Measurements from ENCODE around the gene MOCS1.

The MOCS1 gene

GRCh38 chr6:39945626-39946025 is 11.4 kb upstream of the MOCS1 start:
- H3K27ac ChIP-seq (ENCODE audit: low read depth, low read length): no peak overlapping the region
- WGBS (ENCODE audit: extremely low coverage, insufficient coverage, insufficient read length): no CpG with 5 or more reads among the region's 1 CpG
- H3K4me3 ChIP-seq (ENCODE audit: low read depth, low read length): no peak overlapping the region
- no peak overlapping the region for H3K4me2 ChIP-seq (ENCODE audit: low read length)
- no peak overlapping the region for H3K18ac ChIP-seq (ENCODE audit: low read length)
- no peak overlapping the region for H2BK12ac ChIP-seq (ENCODE audit: low read length)
- no peak overlapping the region for H2AFZ ChIP-seq (ENCODE audit: insufficient read depth, low read length, poor library complexity)
- H3K36me3 ChIP-seq (ENCODE audit: control insufficient read depth in 1 of 2, insufficient read depth in 2 of 2, low read length in 2 of 2): no peaks in the 10 kb centered on the region
- no peak overlapping the region for H4K12ac ChIP-seq (ENCODE audit: low read depth, low read length)
- H3K14ac ChIP-seq (ENCODE audit: low read length): no peak overlapping the region
- H2AK5ac ChIP-seq (ENCODE audit: low read length): no peak overlapping the region
- H3K27me3 ChIP-seq (ENCODE audit: insufficient read depth, low read length): no peaks in the 10 kb centered on the region
- no peak overlapping the region for H4K8ac ChIP-seq (ENCODE audit: low read depth, low read length)
- H4K91ac ChIP-seq (ENCODE audit: low read depth, low read length): no peak overlapping the region
- DNase-seq: no peak
- H2BK120ac ChIP-seq (ENCODE audit: insufficient read depth, low read length, poor library complexity): no peak overlapping the region
- H2BK5ac ChIP-seq (ENCODE audit: low read depth, low read length, poor library complexity): no peak overlapping the region
- H3K4ac ChIP-seq (ENCODE audit: low read depth, low read length): no peak overlapping the region
- H3K79me1 ChIP-seq (ENCODE audit: low read length): no peaks in the 10 kb centered on the region
- H3K9me3 ChIP-seq (ENCODE audit: insufficient read depth, low read depth, low read length): no peaks in the 10 kb centered on the region
- H3K4me1 ChIP-seq (ENCODE audit: control insufficient read depth in 1 of 2, insufficient read depth in 2 of 2, low read length in 2 of 2): peaks cover 2 to 6% of the 10 kb centered on the region in 2 experiments
- H3K23ac ChIP-seq (ENCODE audit: low read length): no peak overlapping the region
- no peak overlapping the region for H3K9ac ChIP-seq (ENCODE audit: low read length)
- no peaks in the 10 kb centered on the region for H3K79me2 ChIP-seq (ENCODE audit: control insufficient read depth, insufficient read depth, low read length, poor library complexity)

- H4K8ac ChIP-seq (ENCODE audit: low read depth, low read length): no peak overlapping the region
- no peaks in the 10 kb centered on the region for H3K27me3 ChIP-seq (ENCODE audit: insufficient read depth, low read length)
- H3K14ac ChIP-seq (ENCODE audit: low read length): no peak overlapping the region
- no peaks in the 10 kb centered on the region for H3K36me3 ChIP-seq (ENCODE audit: control insufficient read depth in 1 of 2, insufficient read depth in 2 of 2, low read length in 2 of 2)
- no peak overlapping the region for H2AK5ac ChIP-seq (ENCODE audit: low read length)
- no peak overlapping the region for H4K91ac ChIP-seq (ENCODE audit: low read depth, low read length)
- H2AFZ ChIP-seq (ENCODE audit: insufficient read depth, low read length, poor library complexity): no peak overlapping the region
- no CpG with 5 or more reads among the region's 7 CpGs for WGBS (ENCODE audit: extremely low coverage, insufficient coverage, insufficient read length)
- H2BK12ac ChIP-seq (ENCODE audit: low read length): no peak overlapping the region
- H3K23ac ChIP-seq (ENCODE audit: low read length): no peak overlapping the region
- no peaks in the 10 kb centered on the region for H3K79me1 ChIP-seq (ENCODE audit: low read length)
- H3K79me2 ChIP-seq (ENCODE audit: control insufficient read depth, insufficient read depth, low read length, poor library complexity): no peaks in the 10 kb centered on the region
- H3K4me2 ChIP-seq (ENCODE audit: low read length): no peak overlapping the region
- H3K4me3 ChIP-seq (ENCODE audit: low read depth, low read length): no peak overlapping the region
- no peaks in the 10 kb centered on the region for H3K9me3 ChIP-seq (ENCODE audit: insufficient read depth, low read depth, low read length)
- H2BK120ac ChIP-seq (ENCODE audit: insufficient read depth, low read length, poor library complexity): no peak overlapping the region
- no peak overlapping the region for H2BK5ac ChIP-seq (ENCODE audit: low read depth, low read length, poor library complexity)
- H3K18ac ChIP-seq (ENCODE audit: low read length): no peak overlapping the region
- H3K4me1 ChIP-seq (ENCODE audit: control insufficient read depth in 1 of 2, insufficient read depth in 2 of 2, low read length in 2 of 2): peaks cover 0 to 4% of the 10 kb centered on the region in 2 experiments
- no peak overlapping the region for H3K9ac ChIP-seq (ENCODE audit: low read length)
- H3K4ac ChIP-seq (ENCODE audit: low read depth, low read length): no peak overlapping the region
- no peak for DNase-seq
- H3K27ac ChIP-seq (ENCODE audit: low read depth, low read length): no peak overlapping the region
- no peak overlapping the region for H4K12ac ChIP-seq (ENCODE audit: low read depth, low read length)
These were observed 8.8 kb upstream of the MOCS1 start for GRCh38 chr6:39942903-39943580.

GRCh38 chr6:39941820-39942219 is 7.6 kb upstream of the MOCS1 start:
- Histone ChIP-seq H3K4me3 (ENCODE audit: low read depth, low read length) (no peak overlapping the region), H3K9ac (ENCODE audit: low read length) (no peak overlapping the region), H3K4me2 (ENCODE audit: low read length) (no peak overlapping the region), H3K27me3 (ENCODE audit: insufficient read depth, low read length) (no peaks in the 10 kb centered on the region), H3K18ac (ENCODE audit: low read length) (no peak overlapping the region), H3K14ac (ENCODE audit: low read length) (no peak overlapping the region), H3K9me3 (ENCODE audit: insufficient read depth, low read depth, low read length) (no peaks in the 10 kb centered on the region), H3K27ac (ENCODE audit: low read depth, low read length) (no peak overlapping the region), H2BK5ac (ENCODE audit: low read depth, low read length, poor library complexity) (no peak overlapping the region), H4K12ac (ENCODE audit: low read depth, low read length) (no peak overlapping the region), H2BK12ac (ENCODE audit: low read length) (no peak overlapping the region), H2AK5ac (ENCODE audit: low read length) (no peak overlapping the region), H3K79me2 (ENCODE audit: control insufficient read depth, insufficient read depth, low read length, poor library complexity) (no peaks in the 10 kb centered on the region), H2AFZ (ENCODE audit: insufficient read depth, low read length, poor library complexity) (no peak overlapping the region), H3K79me1 (ENCODE audit: low read length) (no peaks in the 10 kb centered on the region), H4K8ac (ENCODE audit: low read depth, low read length) (no peak overlapping the region), H3K23ac (ENCODE audit: low read length) (no peak overlapping the region), H3K36me3 (ENCODE audit: control insufficient read depth in 1 of 2, insufficient read depth in 2 of 2, low read length in 2 of 2) (no peaks in the 10 kb centered on the region), H2BK120ac (ENCODE audit: insufficient read depth, low read length, poor library complexity) (no peak overlapping the region), H4K91ac (ENCODE audit: low read depth, low read length) (no peak overlapping the region), H3K4me1 (ENCODE audit: control insufficient read depth in 1 of 2, insufficient read depth in 2 of 2, low read length in 2 of 2) (no peaks in the 10 kb centered on the region), H3K4ac (ENCODE audit: low read depth, low read length) (no peak overlapping the region)
- no peak for DNase-seq
- WGBS (ENCODE audit: extremely low coverage, insufficient coverage, insufficient read length): no CpG with 5 or more reads among the region's 4 CpGs

GRCh38 chr6:39941138-39941537 is 6.9 kb upstream of the MOCS1 start:
- Histone ChIP-seq H4K8ac (ENCODE audit: low read depth, low read length) (no peak overlapping the region), H2BK120ac (ENCODE audit: insufficient read depth, low read length, poor library complexity) (no peak overlapping the region), H3K4me2 (ENCODE audit: low read length) (no peak overlapping the region), H3K79me2 (ENCODE audit: control insufficient read depth, insufficient read depth, low read length, poor library complexity) (no peaks in the 10 kb centered on the region), H3K23ac (ENCODE audit: low read length) (no peak overlapping the region), H3K79me1 (ENCODE audit: low read length) (no peaks in the 10 kb centered on the region), H3K4ac (ENCODE audit: low read depth, low read length) (no peak overlapping the region), H3K9me3 (ENCODE audit: insufficient read depth, low read depth, low read length) (no peaks in the 10 kb centered on the region), H3K36me3 (ENCODE audit: control insufficient read depth in 1 of 2, insufficient read depth in 2 of 2, low read length in 2 of 2) (no peaks in the 10 kb centered on the region), H3K27ac (ENCODE audit: low read depth, low read length) (no peak overlapping the region), H4K12ac (ENCODE audit: low read depth, low read length) (no peak overlapping the region), H2BK5ac (ENCODE audit: low read depth, low read length, poor library complexity) (no peak overlapping the region), H4K91ac (ENCODE audit: low read depth, low read length) (no peak overlapping the region), H2BK12ac (ENCODE audit: low read length) (no peak overlapping the region), H2AFZ (ENCODE audit: insufficient read depth, low read length, poor library complexity) (no peak overlapping the region), H3K18ac (ENCODE audit: low read length) (no peak overlapping the region), H3K9ac (ENCODE audit: low read length) (no peak overlapping the region), H3K4me3 (ENCODE audit: low read depth, low read length) (no peak overlapping the region), H3K14ac (ENCODE audit: low read length) (no peak overlapping the region), H3K27me3 (ENCODE audit: insufficient read depth, low read length) (no peaks in the 10 kb centered on the region), H3K4me1 (ENCODE audit: control insufficient read depth in 1 of 2, insufficient read depth in 2 of 2, low read length in 2 of 2) (no peaks in the 10 kb centered on the region), H2AK5ac (ENCODE audit: low read length) (no peak overlapping the region)
- no peak for DNase-seq
- WGBS (ENCODE audit: extremely low coverage, insufficient coverage, insufficient read length): no CpG with 5 or more reads among the region's 6 CpGs

All from trophoblast cell (in vitro differentiated cells and primary cell).